Hematopoietic multipotent progenitor cell treated with erythropoietin and hydrocortisone succinate and interleukin-3 and kit ligand, for 8 days (in vitro differentiated cells): Measurements from ENCODE around the gene DYNLRB1.

Experiments used
- DNase-seq: peaks from one replicate; pipeline ENCODE4 v3.0.0-alpha.2; 2015

The DYNLRB1 gene

DNA sequence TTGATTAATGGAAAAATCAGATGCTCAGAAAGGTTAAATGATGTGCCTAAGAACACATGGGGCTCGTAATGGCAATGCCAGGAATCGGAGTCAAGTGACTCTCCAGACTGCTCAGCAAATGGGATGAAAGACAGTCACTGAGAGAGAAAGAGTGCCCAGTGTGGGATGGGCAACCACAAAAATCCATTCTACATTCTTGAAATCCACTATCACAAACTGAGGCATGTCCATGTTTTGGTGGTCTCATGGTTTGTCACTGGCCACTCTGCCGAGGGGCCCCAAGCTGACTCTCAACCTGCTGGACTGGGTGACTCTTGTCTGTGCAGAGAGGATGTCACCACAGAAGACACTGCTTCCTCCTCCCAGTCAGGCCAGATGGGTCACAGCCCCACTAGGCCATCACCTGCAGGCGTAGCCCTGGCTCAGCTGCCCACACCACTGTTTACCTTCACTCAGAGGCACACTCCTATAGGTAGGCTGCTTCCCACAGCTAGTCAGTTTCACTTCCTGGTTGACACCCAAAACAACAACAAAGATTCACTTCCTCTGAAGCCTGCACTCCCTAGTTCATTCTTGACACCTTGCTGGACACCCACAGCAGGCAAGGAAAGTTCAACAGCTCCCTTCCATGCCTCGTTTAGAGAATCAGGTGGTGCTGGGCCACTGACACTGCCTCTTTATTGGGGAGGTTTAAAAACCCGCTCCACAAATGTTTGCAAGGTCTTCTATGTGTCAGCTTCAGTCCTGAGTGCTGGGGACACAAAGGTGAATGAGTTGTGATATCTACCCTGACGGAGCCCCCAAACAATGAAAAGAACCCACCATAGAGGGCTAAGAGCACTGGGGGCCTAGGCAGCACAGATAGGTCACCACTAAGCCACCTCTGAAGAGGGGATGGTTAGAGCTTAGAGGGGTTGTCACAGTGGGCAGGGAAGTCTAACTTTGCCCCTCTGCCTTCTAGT is 64.0 kb downstream of the DYNLRB1 start:
- DNase-seq = no peak

DNA sequence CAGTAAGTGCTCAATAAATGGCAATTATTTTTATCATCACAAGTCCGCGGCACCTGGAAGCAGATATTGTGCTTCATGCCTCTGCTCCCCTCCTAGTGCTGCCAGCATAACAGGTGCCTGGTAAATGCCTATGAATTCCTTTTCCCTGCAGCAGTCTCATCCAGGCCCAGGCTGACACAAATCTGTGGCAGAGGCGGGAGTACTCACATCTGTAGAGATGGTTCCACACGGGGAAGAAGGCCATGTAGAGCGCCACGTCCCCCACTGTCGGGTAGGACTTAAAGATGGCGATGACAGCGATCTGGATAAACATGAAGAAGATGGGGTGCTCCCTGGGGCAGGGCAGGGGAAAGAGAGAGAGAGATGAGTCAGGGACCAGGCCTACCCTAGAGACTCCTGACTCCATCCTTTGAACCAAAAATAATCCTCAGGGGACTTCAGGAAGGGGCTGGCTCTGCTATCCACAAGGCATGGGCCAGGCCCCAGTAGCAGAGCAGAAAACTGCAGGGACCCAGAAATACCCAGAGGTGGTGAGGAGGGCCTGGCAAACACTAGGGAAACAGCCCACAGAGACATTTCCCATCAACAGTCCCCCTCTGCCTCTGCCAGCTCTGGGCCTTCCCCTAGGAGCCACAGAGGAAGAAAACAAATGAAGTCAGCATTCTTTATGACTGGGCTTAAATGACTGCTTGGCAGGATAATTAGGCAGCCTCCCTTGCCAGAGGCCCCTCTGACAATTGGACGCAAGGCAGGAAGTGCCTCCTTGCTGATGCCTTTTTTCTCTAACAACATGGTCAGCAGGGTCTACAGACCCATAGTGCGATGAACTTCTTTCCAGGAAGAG is 65.3 kb downstream of the DYNLRB1 start:
- DNase-seq = no peak

DNA sequence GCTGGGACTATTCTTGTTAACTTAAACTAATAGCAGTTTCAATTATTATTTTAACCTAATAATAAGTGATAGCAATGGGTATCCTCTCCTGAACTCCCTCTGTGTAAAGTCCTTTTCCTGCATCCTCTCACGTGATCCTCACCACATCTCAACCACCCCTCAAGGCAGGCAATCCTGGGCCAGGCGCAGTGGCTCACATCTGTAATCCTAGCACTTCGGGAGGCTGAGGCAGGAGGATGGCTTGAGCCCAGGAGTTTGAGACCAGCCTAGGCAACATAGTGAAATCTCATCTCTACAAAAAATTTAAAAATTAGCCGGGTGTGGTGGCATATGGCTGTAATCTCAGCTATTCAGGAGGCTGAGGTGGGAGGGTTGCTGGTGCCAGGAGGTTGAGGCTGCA is 66.0 kb downstream of the DYNLRB1 start:
- no peak for DNase-seq

DNA sequence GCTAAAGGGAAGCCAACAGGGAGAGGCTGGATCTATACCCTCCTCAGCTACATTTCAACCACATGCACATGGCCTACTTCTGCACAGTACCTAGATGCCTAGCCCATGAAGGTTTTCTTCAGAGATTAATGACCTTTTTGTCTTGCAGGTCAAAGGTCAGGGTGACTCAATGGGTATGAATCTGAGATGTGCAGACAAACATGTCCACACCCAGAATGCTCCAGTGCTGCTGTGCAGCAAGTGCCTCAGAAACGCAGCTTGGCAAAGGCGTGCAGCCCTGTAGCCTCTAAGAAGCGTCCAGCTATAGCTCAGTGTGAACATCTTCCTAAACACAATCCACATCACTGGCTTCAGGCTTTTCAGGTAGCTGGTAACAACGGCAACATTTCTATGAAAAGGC is 66.7 kb downstream of the DYNLRB1 start:
- DNase-seq = no peak

DNA sequence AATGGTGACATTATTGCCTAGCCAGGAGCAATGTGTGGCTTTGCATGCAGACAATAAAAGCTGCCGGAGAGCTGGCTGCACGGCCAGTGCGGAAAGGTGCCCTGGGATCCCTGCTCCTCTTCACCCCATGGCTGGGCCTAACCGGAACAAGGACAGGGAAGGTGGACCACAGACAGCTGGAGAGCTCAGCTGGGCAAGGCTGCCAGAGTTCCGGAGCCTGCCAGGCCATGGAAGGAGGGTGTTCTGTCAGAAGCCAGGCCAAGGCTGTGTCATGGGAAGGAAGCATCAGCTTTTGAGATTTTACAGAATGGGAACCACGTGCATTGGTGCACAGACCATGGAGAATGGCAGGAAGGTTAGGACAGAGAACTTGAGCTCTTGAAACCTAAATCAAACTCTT is 67.3 kb downstream of the DYNLRB1 start:
- no peak for DNase-seq

DNA sequence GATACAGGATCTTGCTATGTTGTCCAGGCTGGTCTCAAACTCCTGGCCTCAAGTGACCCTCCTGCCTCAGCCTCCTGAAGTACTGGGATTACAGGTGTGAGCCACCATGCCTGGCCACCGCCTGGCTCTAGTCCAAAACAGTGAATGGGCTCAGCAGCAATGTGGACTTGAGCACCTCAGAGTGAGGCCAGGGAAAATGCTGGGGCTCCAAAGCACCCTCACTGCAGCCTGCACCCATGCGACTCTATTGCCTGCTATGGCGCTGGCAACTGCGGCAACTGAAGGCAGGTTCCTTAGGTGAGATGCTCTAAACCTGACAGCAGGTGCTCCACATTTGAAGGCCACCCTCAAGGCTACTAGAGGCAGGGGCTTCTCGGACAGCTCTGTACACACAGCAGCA is 68.8 kb downstream of the DYNLRB1 start:
- no peak for DNase-seq

DNA sequence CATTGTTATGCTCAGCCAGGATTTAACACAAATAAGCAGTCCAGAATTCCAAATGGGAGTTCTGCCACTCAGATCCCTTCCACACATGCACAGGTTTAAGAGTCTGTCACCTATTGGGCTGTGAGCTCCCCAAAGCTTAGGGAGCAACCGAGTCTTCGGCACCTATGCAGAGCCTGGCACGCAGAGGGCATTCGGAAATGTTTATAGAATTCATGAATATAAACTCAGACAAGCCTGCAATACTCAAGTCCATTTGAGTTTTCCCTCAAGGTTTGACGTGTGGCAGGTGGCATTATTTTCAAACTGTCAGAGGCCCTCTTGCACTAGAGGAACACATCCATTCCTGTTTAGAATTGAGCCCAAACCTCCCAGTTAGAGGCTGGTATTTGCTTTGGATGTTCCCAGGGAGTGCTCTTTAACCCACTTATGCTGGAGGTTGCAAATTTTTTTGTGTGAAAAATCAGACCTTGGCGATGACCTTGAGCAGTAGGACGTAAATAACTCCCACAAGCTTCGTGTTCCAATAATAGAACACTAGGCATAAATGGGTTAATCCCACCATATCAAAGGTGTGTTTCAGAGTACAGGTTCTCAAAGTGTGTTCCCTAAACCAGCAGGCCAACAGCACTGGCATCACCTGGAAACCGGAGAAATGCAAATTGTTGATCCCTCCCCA is 70.4 kb downstream of the DYNLRB1 start:
- no peak for DNase-seq
